HG03565 (cell line): ENCODE results near the gene QPRT.
"Not testable (repeated sequence)": the region's sequence is repeated elsewhere in the genome, so short reads cannot be mapped to it uniquely, and the experiment has no call there.

Experiments used
- ATAC-seq: cut with Tn5 transposase; IDR thresholded peaks from one replicate; pipeline ENCODE4 v1.9.1; 2021; ENCODE audit warnings: mild to moderate bottlenecking, moderate library complexity; ENCODE audit not compliant: unreplicated experiment

The QPRT gene

GRCh38 chr16:29678691-29679267, at the start of gene QPRT:
Gene QPRT (plus strand): TSS chr16:29679180. CDS start chr16:29679198, 18 bp downstream.
- no peak for ATAC-seq

DNA sequence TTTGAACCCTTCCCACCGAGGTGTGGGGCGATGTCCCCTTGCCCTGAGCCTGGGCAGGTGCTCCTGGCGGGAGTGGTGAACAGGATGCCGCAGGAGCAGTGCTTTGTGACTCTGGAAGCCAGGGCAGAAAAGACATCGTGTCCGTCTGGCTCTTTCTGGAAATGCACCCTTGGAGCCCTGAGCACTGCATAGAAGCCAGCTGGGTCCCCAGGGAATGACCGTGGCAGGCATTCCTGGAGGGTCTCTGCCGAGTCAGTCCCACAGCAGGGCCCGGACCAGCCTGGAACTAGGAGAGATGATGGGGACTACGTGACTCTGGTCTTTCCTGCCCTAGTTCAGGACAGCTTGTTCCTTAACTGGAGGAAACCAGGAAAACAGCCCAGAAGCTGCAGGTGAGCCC, 49.7 kb upstream of the QPRT start:
- ATAC-seq = not testable (repeated sequence)

GRCh38 chr16:29631658-29632057, 47.3 kb upstream of the QPRT start:
- not testable (repeated sequence) for ATAC-seq

GRCh38 chr16:29635902-29636301, 43.1 kb upstream of the QPRT start:
- ATAC-seq = not testable (repeated sequence)

- ATAC-seq = not testable (repeated sequence)
These were observed 42.6 kb upstream of the QPRT start for GRCh38 chr16:29636368-29636767.

DNA sequence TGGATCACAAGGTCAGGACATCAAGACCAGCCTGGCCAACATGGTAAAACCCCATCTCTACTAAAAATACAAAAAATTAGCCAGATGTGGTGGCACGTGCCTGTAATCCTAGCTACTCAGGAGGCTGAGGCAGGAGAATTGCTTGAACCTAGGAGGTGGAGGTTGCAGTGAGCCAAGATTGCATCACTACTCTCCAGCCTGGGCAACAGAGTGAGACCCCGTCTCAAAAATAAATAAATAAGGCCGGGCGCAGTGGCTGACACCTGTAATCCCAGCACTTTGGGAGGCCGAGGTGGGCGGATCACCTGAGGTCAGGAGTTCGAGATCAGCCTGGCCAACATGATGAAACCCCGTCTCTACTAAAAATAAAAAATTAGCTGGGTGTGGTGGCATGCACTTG, 40.2 kb upstream of the QPRT start:
- ATAC-seq = not testable (repeated sequence)

DNA sequence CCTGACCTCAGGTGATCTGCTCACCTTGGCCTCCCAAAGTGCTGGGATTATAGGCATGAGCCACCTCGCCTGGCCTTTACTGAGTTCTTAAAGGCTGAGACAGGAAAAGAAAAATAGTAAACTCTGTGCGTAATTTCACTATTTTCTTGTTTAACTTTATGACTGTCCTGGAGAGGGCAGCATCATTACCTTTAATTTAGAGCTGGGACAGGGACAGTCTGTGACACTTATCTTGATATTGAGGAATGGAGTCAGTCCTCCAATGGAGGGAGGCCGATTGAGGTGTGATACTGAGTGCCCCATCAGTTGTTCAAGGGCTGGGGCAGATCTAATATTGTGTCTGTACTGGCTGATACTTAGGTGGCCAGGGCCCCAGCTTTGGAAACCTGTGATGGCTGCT, 37.4 kb upstream of the QPRT start:
- no peak for ATAC-seq

GRCh38 chr16:29643596-29643995, 35.4 kb upstream of the QPRT start:
- ATAC-seq = no peak

- ATAC-seq = no peak
These were observed 34.6 kb upstream of the QPRT start for GRCh38 chr16:29644338-29644857.

- ATAC-seq = no peak
These were observed 33.8 kb upstream of the QPRT start for GRCh38 chr16:29644973-29645693.

DNA sequence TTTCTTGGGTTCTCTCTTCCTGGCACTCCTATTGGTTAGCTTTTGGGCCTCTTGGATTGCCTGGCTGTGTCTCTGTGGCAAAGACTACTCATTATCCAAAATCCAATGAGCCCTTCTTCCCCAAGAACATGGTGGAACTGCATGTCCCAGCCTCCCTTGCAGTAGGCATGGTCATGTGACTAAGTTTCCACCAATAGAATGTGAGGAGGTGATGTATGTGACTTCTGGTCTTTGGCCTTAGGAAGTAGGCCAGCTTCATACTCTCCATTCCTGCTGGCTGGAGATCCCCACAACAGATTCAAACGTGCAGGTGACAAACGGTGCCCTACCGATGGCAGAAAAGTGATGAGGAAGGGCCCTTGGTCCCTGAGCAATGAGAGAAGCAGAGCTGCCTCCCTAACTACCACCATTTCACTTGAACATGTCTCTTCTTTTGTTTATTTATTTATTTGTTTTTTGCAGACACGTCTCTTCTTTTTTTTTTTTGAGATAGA, 33.2 kb upstream of the QPRT start:
- no peak for ATAC-seq

DNA sequence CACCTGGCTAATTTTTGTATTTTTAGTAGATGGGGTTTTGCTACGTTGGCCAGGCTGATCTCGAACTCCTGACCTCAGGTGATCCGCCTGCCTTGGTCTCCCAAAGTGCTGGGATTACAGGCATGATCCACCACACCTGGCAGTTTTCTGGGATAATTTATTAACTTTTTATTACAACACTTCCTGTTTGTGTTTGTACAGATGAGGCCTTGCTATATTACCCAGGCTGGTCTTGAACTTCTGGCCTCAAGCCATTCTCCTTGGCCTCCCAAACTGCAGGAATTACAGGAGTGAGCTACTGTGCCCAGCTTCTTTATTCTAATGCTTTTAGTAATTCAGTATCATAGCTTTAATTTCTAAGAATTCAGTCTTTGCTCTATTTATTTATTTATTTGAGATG, 32.0 kb upstream of the QPRT start:
- no peak for ATAC-seq

DNA sequence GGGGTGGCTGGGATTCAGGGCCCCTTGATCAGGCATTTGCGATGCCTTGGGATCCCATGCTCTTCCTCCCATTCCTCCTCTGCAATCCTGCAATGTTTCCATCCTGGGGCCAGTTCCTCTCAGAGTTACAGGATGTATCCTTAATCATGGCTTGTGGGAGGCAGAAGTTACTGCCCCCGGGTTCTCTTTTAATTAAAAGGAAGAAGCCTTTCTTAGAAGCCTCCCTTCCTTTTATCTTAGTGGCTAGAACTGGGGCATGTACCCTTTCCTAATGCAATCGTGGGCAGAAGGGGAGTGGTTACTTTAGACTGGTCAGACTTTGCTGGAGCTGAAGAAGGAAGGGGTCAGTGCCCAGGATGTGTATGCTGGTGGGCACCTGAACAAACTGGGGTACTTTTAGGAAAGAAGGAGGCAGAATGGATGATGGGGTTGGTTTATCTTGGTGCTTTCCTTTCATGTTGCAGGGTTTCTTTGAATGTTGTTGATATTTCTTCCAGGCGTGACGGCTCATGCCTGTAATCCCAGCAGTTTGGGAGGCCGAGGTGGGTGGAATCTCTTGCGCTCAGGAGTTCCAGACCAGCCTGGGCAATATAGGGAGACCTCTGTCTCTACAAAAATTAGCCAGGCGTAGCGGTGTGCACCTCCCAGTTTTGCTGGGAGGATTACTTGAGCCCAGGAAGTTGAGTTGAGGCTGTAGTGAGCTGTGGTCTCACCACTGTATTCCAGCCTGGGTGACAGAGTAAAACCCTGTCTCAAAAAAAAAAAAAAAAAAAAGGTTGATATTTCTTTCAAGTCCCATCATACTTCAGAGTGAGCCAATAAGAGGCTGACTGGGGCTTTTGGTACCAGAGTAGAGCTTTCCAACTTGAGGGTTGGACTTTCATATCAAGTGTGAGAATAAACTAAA, 29.1 kb upstream of the QPRT start:
- no peak for ATAC-seq

DNA sequence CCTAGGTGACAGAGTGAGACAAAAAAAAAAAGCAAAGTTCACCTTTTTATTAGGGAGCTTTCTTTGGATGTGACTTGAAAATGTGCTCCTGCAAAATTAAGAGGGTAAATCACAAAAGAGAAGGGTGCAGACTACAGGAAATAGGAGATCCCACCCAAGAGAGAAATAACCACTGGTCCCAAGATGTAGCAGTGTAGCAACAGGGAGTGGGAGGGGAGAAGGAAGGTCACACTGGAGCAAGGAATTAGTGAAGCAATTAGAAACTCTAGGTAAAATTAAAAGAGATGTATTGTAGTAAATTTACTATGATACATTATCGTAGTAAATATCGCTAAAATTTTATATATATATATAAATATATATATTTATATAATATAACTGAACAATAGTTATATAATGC, 28.2 kb upstream of the QPRT start:
- ATAC-seq = no peak

GRCh38 chr16:29651774-29652349, 27.1 kb upstream of the QPRT start:
- no peak for ATAC-seq

DNA sequence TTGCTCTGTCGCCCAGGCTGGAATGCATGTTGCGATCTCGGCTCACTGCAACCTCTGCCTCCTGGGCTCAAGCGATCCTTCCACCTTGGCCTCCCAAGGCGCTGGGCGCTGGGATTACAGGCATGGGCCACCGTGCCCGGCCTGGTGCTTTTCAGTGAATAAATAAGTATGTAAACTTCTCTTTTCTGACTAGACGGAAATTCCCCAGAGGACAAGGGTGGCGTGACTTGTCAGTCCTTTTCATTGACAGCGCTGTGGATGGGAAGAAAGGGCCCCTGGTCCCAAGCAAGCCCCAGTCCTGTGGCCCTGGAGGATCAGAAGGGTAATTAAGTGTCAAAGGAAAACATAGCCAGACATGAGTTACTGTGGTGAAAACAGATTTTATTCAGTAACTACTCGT, 25.5 kb upstream of the QPRT start:
- no peak for ATAC-seq

DNA sequence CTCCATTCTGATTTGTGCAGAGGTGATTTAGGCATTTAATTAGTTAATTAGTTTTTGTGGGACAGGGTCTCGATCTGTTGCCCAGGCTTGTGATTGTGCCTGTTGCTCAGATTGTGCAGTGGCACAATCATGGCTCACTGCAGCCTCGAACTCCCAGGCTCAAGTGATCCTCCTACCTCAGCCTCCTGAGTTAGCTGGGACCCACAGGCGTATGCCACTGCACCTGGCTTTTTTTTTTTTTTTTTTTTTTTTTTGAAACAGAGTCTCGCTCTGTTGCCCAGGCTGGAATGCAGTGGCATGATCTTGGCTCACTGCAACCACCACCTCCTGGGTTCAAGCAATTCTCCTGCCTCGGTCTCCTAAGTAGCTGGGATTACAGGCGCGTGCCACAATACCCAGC, 25.1 kb upstream of the QPRT start:
- ATAC-seq = not testable (repeated sequence)

GRCh38 chr16:29656688-29657523, 22.1 kb upstream of the QPRT start:
- ATAC-seq = no peak

- ATAC-seq = no peak
These were observed 20.3 kb upstream of the QPRT start for GRCh38 chr16:29658705-29659104.
